Left hindlimb (tissue), 1 donor: ENCODE measurements around the gene CHPF.

Experiments
- DNase-seq: peaks from one replicate; pipeline ENCODE4 v3.0.0-alpha.2; 2018

Gene CHPF, protein sequence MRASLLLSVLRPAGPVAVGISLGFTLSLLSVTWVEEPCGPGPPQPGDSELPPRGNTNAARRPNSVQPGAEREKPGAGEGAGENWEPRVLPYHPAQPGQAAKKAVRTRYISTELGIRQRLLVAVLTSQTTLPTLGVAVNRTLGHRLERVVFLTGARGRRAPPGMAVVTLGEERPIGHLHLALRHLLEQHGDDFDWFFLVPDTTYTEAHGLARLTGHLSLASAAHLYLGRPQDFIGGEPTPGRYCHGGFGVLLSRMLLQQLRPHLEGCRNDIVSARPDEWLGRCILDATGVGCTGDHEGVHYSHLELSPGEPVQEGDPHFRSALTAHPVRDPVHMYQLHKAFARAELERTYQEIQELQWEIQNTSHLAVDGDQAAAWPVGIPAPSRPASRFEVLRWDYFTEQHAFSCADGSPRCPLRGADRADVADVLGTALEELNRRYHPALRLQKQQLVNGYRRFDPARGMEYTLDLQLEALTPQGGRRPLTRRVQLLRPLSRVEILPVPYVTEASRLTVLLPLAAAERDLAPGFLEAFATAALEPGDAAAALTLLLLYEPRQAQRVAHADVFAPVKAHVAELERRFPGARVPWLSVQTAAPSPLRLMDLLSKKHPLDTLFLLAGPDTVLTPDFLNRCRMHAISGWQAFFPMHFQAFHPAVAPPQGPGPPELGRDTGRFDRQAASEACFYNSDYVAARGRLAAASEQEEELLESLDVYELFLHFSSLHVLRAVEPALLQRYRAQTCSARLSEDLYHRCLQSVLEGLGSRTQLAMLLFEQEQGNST

DNA sequence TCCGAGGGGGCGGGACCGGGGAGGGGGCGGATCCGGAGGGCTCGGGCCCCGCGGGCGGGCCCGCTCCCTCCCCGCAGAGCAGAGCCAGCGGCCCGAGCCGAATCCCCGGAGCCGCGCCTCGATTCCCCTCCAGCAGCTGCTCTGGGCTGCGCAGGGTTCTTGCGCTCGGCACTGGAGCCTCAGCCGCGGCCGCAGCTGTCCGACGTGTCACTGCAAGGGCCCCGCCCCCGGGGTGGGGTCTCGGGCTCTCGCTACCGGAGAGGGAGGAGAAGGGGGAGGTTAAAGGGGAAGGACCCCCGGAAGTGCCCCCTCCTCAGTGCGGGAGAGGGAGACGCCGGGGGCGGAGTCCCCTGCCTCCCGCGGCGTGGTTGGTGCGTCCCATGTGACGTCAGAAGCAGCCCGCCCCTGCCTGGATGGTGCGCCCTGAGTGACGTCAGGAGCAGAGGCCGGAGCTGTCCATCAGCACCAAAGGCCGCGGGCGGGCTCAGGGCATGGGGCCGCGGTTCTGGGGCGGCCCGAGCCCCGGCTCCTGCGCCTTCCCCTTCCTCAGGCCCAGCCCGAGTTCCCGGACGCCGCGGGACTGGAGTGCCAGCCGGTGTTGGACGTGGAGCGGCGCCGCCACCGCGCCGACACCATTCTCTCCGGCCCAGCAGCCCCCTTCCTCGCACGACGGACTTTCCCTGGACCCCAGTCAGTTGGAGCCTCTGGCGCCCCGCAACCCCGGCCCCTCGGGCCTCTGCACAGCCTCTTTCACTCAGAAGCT, at the start of gene CHPF, which contains the start of gene TMEM198:
Gene CHPF, minus strand, starts transcription at position 214 of the 763 bp plus-strand sequence. CDS start 271 bp downstream, outside the sequence.
Gene TMEM198, plus strand, starts transcription at position 433 of the 763 bp plus-strand sequence. CDS start 700 bp downstream, outside the sequence.
- DNase-seq, result peak; percentile 99

DNA sequence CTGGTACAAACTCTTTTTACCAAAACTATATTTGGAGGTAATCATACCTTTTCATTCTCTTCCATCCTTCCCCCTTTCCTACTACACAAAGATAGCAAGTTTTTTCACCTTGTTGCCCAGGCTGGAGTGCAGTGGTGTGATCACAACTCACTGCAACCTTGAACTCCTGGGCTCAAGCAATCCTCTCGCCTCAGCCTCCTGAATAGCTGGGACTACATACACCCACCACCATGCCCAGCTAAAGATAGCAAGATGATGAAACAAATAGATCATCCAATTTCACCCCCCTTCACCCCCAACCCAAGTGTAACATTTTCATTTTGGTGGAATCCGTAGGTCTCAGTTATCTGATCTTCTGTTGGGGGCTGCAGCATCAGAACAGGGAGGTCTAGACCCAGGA, 49.5 kb upstream of the CHPF start:
- no peak for DNase-seq

GRCh38 chr2:219592736-219593135, 49.1 kb upstream of the CHPF start:
- DNase-seq, result no peak

DNA sequence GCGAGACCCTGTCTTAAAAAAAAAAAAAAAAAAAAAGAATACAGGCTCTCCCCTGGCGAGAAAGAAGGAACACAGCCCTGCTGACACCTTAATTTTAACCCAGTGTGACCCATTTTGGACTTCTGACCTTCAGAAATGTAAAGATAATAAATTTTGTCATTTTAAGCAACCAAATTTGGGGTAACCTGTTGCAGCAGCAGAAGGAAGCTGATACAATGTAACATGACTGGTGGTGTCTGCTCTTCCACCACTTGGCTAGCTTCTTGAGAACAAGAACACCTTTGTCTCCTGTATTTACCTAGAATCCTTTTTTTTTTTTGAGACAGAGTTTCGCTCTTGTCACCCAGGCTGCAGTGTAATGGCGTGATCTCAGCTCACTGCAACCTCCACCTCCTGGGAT, 47.5 kb upstream of the CHPF start:
- DNase-seq, result no peak

- no peak for DNase-seq
Observed at GRCh38 chr2:219581346-219581745, 37.7 kb upstream of the CHPF start.

DNA sequence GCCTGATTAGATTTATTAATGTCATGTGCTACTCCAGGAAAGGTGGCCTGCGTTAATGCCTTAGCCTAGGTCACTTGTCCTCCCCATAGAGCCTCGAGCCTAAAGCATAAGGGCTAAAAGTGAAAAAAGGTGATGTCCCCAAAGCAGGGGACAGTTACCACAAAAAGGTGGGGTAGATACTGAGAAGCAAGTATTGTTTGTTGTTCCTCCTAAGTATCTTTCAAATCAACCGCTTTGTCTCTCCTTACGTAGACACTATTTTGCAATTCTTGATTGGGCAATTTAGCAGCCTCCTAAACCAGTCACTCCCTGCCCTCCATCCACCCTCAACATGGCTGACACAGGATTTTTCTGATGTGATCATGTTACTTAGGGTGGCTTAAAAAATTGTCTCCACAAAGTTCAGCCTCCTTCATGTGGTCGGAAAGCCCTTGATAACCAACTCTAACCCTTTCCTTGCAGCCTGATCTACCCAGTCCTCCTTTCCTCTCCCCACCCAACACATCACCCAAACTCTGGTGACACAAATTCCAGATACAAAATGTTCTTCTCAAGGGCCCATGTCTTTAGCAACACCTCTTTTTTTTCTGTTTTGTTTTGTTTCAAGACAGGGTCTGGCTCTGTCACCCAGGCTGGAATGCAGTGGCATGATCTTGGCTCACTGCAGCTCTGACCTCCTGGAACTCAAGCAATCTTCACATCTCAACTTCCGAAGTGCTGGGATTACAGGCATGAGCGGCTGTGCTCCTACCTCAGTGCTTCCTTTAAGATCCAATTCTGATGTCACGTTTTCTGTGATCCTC, 35.4 kb upstream of the CHPF start:
- no peak for DNase-seq

DNA sequence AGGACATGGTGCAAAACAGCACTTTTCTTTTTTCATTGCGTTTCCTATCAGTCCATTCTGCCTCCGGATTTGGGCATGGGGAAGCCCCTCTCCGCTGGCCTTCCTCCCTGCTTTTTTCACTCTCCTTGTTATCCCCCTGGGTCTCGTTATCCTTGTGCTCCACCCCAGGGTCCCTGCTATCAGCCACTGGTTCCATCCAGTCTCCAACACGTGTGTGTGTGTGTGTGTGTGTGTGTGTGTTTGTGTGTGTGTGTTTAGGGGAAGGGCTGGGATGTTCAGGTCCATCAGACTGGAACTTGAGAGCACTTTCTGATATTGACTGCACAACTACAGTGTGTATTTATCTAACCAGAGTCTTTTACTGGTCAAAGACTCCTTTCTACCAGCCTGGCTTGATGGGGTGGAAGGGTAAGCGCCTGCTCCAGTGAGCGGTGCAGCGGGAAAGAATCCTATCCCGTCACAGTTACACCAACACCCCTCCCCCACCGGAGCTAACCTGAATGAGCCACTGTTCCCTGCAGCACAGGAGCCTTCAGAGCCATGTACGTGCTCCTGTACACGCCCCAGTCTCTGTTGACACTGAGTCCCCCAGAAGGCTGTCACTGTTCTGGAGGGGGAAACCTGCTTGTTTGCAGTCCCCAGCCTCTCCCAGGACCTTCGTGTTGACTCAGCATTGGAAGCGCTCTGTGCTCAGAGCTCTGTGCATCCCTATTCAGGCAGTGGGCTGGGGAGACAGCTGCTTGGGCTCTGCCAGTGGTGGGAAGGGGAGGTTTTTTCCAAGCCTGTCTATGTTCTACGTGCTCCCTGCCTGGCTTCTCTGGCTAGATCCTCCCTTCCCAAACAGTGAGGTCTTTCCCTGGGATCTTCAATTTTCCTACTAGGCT, 33.1 kb upstream of the CHPF start:
- peak; percentile 82 for DNase-seq

DNA sequence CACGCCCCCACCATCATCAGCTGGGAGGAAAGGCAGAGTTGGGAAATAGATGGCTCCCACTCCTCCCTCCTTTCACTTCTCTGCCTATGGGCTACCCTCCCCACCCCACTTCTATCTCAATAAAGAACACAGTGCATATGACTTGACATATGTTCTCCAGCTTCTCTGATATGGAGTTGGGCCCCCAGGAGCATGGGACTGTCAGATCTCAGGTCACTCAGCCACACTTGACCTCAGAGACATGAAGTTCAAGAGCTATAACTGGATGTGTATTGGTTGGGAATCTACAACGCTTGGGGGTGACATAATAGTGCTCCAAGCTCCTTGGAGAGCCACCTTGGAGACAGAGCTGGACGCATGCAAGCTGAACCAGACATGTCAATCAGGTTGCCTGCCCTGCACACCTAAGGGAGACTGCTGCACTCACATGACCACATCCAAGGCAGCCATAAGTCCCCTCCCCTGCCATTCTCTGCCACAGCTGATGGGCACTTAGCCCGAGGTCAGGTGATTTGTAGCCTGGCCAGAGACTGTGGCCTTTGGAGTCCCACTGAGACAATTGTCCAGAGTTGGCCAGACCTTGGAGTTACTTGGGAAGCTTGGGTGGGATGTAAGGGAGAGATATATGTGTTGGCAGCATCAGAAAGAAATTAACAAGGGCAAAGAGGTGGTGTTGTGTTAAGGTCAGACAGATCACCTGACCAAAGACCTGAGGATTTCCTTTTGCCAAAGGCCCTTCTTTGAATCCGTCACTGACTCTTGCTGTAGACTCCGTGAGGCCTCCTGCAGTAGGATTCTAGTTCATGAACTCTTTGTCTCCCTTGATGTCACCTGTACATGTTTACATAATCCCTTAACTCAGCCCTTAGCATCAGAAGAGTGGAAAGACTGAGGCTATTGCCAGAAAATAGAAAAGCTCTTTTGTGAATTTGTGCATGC, 32.2 kb upstream of the CHPF start:
- DNase-seq, result no peak

DNA sequence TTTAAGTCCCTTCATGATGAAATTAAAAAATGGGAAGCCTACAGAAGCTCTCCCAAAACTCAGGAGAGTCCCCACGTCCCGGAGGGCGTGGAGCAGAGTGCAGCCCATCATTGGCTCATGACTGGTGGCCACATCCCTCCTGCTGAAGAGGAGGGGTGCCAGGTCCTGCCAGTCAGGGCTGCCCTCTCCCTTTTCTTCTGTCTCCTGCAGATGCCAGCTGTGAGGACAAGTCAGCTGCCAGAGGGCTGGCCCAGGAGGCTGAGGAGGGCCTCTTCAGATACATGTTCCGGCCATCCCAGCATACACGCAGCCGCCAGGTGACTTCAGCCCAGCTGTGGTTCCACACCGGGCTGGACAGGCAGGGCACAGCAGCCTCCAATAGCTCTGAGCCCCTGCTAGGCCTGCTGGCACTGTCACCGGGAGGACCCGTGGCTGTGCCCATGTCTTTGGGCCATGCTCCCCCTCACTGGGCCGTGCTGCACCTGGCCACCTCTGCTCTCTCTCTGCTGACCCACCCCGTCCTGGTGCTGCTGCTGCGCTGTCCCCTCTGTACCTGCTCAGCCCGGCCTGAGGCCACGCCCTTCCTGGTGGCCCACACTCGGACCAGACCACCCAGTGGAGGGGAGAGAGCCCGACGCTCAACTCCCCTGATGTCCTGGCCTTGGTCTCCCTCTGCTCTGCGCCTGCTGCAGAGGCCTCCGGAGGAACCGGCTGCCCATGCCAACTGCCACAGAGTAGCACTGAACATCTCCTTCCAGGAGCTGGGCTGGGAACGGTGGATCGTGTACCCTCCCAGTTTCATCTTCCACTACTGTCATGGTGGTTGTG, 31.1 kb upstream of the CHPF start:
- DNase-seq, result no peak

DNA sequence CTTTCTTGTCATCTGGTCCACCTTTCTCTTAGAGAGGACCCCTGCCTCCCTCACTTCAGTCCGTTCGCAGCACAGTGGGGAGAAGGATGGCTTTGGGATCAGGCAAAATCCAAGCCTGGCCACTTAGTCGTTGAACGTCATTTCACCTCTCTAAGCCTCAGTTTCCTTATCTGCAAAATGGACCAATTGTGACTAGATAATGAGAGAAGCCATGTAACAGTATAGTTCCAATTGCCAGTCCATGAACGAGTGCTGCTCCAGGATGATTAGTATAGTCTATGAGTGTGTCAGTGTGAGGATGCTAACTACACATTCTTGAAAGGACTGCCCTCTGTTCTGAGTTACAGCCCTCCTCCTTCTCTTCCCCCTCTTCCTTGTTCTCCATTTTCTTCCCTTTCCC, 29.6 kb upstream of the CHPF start:
- DNase-seq, result no peak

GRCh38 chr2:219572237-219573001, 28.8 kb upstream of the CHPF start, which contains the start of gene INHA:
TSS of gene INHA (plus strand) at chr2:219572310. CDS start at chr2:219572375, 65 bp downstream.
- DNase-seq, result no peak

GRCh38 chr2:219571311-219572236, 28.0 kb upstream of the CHPF start, which contains the start of gene OBSL1:
TSS of gene OBSL1 (minus strand) at chr2:219571539. CDS start at chr2:219571232, 307 bp downstream.
- peak; percentile 92 for DNase-seq

- no peak for DNase-seq
Observed at GRCh38 chr2:219570924-219571310, 27.3 kb upstream of the CHPF start.

- no peak for DNase-seq
Observed at GRCh38 chr2:219570194-219570923, 26.8 kb upstream of the CHPF start.

- DNase-seq, result no peak
Observed at GRCh38 chr2:219569635-219570034, 26.0 kb upstream of the CHPF start.

DNA sequence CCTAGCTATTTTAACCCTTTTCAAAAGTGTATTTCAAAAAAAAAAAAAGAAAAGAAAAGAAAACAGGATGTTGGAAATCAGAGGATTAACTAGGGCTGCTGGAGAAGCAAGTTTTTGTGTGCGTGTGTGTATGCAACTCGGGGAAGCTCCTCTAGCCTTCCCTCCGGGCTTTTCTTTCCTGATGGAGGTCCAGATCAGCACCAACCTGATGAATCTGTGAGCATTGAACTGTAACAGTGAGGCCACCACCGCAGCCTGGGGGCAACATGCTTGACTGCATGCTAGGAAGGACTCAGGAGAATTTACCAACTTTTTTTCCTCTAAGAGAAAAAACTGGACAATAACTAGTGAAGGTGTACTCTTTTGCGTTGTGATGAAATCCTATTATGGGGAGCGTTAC, 25.4 kb upstream of the CHPF start:
- no peak for DNase-seq
